Germinal center (tissue), 1 donor: ENCODE results near the gene SLC47A1.
"Not testable (repeated sequence)": the region's sequence is repeated elsewhere in the genome, so short reads cannot be mapped to it uniquely, and the experiment has no call there.

Experiments
- DNase-seq: peaks from one replicate; pipeline ENCODE4 v3.0.0; 2012; ENCODE audit warnings: mixed read lengths, low spot score

The SLC47A1 gene

DNA sequence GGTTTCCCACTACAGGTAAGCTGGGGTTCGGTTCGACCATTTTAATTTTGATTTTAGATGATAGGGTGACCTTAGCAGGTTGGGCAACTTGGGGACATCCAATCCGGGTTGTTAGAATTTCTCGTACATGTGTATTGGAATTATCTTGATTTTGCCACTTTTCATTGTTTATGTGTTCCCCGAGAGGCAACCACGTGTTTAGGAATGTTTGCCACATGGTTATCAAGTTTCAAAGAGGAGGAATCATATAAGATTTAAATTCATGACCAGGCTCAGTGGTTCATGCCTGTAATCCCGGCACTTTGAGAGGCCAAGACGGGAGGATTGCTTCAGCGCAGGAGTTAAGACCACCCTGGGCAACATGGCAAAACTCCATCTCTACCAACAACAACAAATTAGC, 10.0 kb upstream of the SLC47A1 start:
- DNase-seq: no peak

DNA sequence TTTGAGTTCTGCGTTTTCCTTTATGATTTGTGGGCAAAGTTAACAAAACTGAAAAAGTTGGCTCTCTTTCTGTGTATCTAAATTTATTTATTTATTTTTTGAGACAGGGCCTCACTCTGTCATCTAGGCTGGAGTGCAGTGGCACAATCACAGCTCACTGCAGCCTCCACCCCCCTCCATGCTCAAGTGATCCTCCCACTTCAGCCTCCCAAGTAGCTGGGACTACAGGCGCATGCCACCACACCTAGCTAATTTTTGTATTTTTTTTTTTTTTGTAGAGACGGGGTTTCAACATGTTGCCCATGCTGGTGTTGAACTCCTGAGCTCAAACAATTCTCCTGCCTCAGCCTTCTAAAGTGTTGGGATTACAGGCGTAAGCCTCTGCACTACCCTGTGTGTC, 6.7 kb upstream of the SLC47A1 start:
- not testable (repeated sequence) for DNase-seq

DNA sequence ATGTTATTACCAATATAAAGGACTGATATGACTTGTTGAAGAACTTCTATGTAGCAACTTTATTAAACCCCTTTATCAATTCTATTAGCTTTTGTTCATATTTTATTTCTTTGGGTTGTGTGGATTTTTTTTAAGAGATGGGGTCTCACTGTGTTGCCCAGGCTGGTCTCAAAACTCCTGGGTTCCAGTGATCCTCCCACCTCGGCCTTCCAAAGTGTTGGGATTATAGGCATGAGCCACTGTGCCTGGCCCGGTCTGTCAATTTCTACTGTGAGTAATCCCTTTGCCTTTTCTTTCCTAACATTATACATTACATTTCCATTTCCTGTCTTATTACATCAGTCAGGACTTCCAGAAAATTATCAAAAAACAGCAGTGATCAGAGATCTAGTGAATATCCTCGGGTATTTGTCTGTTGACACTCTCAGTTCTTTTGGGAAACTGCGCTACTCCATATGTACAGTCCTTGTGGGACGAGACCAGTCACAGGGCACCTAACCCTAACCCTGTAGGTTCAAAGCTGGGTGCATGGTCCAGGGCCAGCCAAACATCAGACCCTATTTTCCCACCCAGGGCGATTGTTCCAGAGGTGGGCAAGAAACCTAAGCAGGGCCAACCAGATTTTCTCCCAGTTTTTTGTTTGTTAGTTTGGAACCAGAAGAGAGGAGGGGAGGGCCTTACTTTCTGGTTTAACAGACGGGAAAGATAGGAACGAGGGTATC, 1.7 kb upstream of the SLC47A1 start:
- DNase-seq: no peak

- no peak for DNase-seq
Observed at GRCh38 chr17:19533036-19533717, 477 bp upstream of the SLC47A1 start.

DNA sequence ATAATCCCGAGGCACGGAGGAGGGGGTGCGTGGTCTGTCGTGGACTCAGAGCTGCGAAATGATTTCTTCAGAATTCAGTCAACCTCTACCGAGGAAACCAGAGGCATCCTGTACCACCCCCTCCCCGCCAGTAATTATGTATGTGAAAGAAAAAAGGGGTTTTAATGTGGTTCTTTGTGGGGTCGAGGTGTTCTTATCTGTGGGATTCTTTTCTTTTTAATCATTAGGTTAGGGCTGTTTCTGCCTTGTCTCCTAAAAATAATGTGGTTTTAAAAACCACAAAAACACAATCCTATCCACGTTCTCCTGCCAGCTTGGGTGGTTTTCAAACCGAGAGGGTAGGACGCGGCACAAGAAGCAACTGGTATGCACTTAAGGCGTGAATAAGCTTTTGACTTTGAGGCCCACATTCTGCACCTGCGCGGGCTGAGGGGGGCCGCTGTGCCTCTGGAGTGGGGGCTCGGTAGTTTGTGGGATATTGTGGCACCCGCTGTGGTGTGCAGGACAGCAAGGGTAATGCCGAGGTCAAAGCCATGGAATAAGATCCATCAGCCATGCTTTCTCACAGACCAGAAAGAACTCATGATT, 1.0 kb downstream of the SLC47A1 start:
- DNase-seq: no peak

DNA sequence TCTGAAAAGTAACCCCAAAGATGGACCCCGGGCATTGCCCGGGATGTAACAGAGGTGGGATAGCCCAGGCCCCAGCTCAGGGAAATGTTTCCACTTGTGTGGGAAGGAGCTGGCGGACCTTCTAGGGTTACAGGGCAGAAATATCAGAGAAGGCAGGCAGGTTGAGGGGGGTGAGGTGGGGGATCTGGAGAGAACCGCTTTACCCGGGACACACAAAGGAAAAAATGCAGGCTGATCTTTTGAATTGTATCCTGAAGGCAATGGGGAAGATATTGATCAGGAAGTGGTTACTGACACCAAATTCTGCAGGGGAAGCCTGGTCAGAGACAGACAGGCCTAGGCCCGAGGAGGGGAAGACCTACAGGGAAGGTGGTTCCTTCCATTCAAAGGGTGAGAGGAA, 3.5 kb downstream of the SLC47A1 start:
- DNase-seq: no peak

- no peak for DNase-seq
Observed at GRCh38 chr17:19538095-19539039, 4.7 kb downstream of the SLC47A1 start.

GRCh38 chr17:19539040-19539399, 5.4 kb downstream of the SLC47A1 start:
- DNase-seq: no peak

DNA sequence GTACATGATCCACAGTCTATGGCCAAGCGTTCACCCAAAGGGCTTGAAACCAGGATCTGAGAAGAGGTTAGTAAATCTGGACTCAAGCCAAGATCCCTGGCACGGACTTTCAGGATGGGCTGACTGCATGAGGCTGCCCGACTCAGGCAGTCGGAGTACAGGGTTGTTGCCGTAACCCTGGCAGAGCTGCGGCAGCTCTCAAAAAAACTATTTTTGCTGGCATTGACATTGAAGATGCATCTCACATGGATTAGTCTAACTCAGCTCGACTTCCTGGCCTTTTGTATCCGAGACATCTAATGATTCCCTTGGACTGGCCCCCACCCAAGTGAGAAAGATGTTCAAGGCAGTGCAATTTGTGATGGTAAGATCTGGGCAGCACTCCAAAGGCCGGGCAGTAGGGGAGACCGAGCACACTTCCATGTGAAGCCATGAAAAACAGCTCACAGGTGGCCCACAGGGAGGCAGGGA, 6.2 kb downstream of the SLC47A1 start:
- no peak for DNase-seq

GRCh38 chr17:19540706-19541370, 7.2 kb downstream of the SLC47A1 start:
- no peak for DNase-seq

- DNase-seq: no peak
Observed at GRCh38 chr17:19541445-19541844, 7.8 kb downstream of the SLC47A1 start.

DNA sequence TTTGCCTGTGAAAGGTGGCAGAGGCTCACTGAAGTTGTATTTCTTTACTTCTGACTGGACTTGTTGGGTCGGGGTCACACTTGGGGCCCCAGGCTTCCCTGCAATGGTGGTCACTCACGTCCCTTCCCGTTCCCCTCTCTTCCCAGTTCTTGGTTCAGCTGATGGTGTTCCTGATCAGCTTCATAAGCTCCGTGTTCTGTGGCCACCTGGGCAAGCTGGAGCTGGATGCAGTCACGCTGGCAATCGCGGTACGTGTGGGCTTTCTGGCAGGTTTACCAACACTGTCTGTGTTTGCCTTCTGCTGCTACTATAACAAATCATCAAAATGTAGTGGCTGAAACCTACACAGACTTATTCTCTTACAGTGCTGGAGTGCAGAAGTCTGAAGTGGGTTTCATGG, 8.6 kb downstream of the SLC47A1 start:
- DNase-seq: no peak

- DNase-seq: no peak
Observed at GRCh38 chr17:19544366-19544765, 10.7 kb downstream of the SLC47A1 start.

GRCh38 chr17:19546289-19547065, 12.8 kb downstream of the SLC47A1 start:
- DNase-seq: no peak

DNA sequence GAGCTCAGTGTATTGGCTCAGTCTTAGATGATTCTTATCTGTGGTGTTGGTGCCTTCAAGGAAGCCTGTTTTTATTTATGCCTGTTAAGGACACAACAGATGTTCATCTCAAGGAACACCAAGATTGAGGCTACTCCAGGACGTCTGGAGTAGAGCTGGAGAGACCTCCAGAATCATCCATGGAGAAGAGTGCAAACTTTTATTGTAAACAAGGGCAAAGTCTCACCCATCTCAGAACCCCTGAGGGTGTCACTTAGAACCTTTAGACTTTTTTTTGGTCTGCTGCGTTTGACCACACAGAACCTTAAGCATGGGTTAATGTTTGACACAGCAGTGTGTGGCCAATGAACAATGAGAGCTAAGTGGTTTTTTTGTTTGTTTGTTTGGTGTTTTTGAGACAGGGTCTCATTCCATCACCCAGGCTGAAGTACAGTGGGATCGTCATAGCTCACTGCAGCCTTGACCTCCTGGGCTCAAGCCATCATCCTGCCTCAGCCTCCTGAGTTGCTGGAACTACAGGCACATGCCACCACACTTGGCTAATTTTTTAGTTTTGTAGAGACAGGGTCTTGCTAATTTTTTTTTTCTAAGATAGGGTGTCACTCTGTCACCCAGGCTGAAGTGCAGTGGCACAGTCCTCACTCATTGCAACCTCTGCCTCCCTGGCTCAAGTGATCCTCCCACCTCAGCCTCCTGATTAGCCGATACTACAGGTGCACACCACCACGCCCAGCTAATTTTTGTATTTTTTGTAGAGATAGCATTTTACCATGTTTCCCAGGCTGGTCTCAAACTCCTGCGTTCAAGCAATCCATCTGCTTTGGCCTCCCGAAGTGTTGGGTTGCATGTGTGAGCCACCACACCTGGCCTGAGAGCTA, 16.3 kb downstream of the SLC47A1 start:
- DNase-seq: no peak

- DNase-seq: no peak
Observed at GRCh38 chr17:19551165-19551564, 17.5 kb downstream of the SLC47A1 start.

DNA sequence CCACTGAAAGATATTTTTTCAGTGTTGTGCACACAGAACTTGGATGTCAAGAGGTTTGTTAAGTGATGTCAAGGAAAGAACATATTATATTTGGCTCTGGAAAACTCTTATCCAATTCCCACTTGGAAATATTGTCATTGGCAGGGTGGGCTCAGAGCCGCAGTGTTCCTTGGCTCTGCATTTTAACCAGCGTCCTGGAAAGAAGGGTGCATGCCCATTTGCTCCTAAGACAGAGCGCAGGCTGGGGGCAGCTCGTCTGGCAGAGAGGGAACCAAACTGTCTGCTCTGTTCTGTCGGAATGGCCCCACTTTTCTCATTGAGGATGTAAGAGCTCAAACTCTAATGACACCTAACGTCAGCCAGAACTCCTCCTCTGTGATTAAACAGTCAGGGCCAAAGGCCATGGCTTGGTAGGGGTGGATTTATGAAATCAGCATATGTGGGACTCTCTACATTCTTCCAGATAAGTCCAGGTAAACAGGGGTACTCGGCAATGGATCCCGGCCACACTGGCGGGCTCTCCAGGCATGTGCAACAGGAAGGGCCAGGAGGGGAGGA, 18.0 kb downstream of the SLC47A1 start:
- DNase-seq: no peak

GRCh38 chr17:19553036-19553435, 19.4 kb downstream of the SLC47A1 start:
- DNase-seq: no peak

DNA sequence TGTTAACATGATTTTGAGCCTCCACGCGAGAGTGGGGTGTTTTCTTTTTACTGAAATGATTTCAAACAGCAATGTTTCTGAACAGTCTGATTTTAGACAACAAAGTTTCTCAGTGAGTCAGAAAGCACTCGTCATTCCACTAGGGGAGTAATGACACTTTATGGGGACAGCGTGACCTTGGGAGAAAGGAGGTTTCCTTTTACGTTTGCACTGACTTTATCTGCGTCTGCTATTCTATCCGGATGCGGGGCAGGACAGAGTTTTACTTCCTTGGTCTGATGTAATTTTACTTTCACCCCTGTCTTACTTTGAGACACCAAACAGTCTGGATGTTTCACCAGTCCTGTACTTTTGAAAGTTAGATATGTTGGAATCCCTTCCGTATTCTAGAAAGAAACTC, 20.7 kb downstream of the SLC47A1 start:
- no peak for DNase-seq

- DNase-seq: no peak
Observed at GRCh38 chr17:19555746-19556145, 22.1 kb downstream of the SLC47A1 start.
